GM19035 (cell line): ENCODE measurements around the gene PPP1R11.
"Not testable (repeated sequence)": the region's sequence is repeated elsewhere in the genome, so short reads cannot be mapped to it uniquely, and the experiment has no call there.

Experiments used
- ATAC-seq: cut with Tn5 transposase; IDR thresholded peaks from one replicate; pipeline ENCODE4 v1.9.1; 2021; ENCODE audit not compliant: unreplicated experiment

Gene PPP1R11

GRCh38 chr6:30096829-30097228 is 29.8 kb downstream of the PPP1R11 start:
- ATAC-seq: no peak

- ATAC-seq: no peak
These were observed 31.1 kb downstream of the PPP1R11 start for GRCh38 chr6:30097902-30098768.

GRCh38 chr6:30100154-30100553 is 33.2 kb downstream of the PPP1R11 start:
- no peak for ATAC-seq

- no peak for ATAC-seq
These were observed 33.8 kb downstream of the PPP1R11 start for GRCh38 chr6:30100585-30101443.

- ATAC-seq: peak; percentile 56
These were observed 34.7 kb downstream of the PPP1R11 start for GRCh38 chr6:30101444-30102413.

- peak; percentile 11 for ATAC-seq
These were observed 35.5 kb downstream of the PPP1R11 start for GRCh38 chr6:30102414-30102969.

GRCh38 chr6:30102970-30103871 is 36.2 kb downstream of the PPP1R11 start:
- peak; percentile 76 for ATAC-seq

- ATAC-seq: no peak
These were observed 36.8 kb downstream of the PPP1R11 start for GRCh38 chr6:30103872-30104179.

- no peak for ATAC-seq
These were observed 37.7 kb downstream of the PPP1R11 start for GRCh38 chr6:30104661-30105060.

GRCh38 chr6:30111266-30111856 is 44.4 kb downstream of the PPP1R11 start:
- no peak for ATAC-seq

- no peak for ATAC-seq
These were observed 45.5 kb downstream of the PPP1R11 start for GRCh38 chr6:30112402-30112994.

- ATAC-seq: no peak
These were observed 46.2 kb downstream of the PPP1R11 start, which contains the start of gene TRIM31 for GRCh38 chr6:30113003-30113759. Gene TRIM31 (minus strand): TSS chr6:30113090. CDS start chr6:30112805, 285 bp downstream.

GRCh38 chr6:30113841-30114240 is 46.8 kb downstream of the PPP1R11 start:
- no peak for ATAC-seq

GRCh38 chr6:30116724-30117123 is 49.7 kb downstream of the PPP1R11 start:
- ATAC-seq: no peak

GRCh38 chr6:30118691-30119090 is 51.7 kb downstream of the PPP1R11 start:
- not testable (repeated sequence) for ATAC-seq
